Right kidney (tissue), 1 donor: ENCODE results near the gene KRTAP9-8.
"Not testable (repeated sequence)": the region's sequence is repeated elsewhere in the genome, so short reads cannot be mapped to it uniquely, and the experiment has no call there.

ENCODE experiments used
- DNase-seq: peaks from one replicate; pipeline ENCODE4 v3.0.0-alpha.2; 2016

Gene KRTAP9-8

DNA sequence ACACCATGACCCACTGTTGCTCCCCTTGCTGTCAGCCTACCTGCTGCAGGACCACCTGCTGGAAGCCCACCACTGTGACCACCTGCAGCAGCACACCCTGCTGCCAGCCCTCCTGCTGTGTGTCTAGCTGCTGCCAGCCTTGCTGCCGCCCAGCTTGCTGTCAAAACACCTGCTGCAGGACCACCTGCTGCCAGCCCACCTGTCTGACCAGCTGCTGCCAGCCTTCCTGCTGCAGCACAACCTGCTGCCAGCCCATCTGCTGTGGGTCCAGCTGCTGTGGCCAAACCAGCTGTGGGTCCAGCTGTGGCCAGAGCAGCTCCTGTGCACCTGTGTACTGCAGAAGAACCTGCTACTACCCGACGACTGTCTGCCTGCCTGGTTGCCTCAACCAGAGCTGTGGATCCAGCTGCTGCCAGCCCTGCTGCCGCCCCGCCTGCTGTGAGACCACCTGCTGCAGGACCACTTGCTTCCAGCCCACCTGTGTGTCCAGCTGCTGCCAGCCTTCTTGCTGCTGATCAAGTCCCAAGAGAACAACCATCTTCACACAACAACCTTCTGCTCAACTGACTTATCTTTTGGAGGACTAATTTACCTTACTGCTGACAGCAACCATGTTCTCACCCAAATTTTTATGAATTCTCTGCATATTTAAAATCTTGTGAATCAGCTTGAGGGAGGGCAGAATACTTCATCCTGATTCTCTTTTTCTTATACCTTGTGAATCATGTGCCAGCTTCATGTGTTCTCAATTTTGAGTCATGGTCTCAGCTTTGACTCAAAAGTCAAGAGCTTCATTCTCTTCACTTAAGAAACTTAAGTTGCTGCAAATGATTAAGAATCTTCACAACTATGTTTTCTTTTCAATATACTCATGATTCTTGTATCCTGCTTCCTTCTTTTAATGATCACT, 17.8 kb downstream of the KRTAP9-8 start, which contains the start of gene KRTAP9-9:
Gene KRTAP9-9, plus strand, starts transcription at position 4 of the 910 bp plus-strand sequence.
- not testable (repeated sequence) for DNase-seq

DNA sequence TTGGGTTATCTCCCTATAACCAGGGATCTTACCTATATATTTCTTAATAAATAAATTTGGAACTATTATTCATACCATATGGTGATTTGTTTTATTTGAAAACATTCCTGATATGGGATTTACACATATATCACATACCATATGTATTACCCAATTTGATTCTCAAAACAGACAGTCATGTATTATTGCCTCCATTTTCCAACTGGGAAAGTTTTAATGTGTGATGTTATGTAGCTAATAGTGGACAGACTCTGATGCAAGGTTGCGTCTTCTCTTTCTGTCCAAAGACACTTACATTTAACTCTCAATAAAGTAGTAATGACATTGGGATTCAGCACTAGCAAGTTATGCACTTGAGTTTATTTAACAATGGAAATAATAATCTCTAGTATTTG, 18.5 kb downstream of the KRTAP9-8 start:
- no peak for DNase-seq

DNA sequence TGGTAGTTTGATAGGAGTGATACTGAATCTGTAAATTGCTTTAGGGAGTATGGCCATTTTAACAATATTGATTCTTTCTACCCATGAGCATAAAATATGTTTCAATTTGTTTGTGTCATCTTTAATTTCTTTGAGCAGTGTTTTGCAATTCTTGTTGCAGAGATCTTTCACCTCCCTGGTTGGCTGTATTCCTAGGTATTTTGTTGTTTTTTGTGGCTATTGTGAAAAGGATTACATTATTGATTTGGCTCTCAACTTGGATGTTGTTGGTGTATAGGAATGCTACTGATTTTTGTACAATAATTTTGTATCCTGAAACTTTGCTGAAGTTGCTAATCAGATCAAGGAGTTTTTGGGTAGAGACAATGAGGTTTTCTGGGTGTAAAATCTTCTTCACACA, 20.6 kb downstream of the KRTAP9-8 start:
- DNase-seq = no peak

DNA sequence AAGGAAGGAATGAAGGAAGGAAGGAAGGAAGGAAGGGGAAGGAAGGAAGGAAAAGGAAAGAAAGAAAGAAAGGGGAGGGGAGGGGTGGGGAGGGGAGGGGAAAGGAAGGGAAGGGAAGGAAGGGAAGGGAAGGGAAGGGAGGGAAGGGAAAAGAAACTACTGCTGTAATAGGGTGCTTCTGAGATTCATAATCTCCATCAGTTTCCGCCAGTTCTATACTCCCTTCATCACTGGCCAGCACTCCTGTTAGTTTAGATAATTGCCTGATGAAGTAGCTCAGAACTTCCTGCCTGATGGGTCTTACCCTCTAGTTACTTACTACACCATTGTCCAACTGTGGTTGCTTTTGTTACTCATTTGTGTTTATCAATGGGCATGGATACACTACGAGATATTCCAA, 25.4 kb downstream of the KRTAP9-8 start:
- DNase-seq = no peak

DNA sequence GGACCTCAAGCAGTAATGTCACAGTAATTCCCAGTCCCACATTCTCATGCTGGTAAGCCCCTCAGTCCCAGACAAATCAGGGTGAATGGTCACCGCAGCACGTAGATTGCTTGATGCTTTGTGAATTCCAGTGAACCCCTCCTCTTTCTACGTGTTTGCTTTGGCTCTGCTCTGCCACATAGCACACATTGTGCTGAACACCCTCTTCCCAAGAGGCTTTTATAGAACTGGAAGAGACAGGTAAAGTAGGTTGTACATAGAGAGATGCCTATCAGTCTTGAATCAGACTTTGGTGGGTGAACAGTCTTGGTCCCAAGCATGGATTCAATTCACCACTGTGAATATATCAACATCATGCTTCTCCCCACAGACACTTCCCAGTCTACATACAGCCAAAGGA, 26.8 kb downstream of the KRTAP9-8 start:
- no peak for DNase-seq

DNA sequence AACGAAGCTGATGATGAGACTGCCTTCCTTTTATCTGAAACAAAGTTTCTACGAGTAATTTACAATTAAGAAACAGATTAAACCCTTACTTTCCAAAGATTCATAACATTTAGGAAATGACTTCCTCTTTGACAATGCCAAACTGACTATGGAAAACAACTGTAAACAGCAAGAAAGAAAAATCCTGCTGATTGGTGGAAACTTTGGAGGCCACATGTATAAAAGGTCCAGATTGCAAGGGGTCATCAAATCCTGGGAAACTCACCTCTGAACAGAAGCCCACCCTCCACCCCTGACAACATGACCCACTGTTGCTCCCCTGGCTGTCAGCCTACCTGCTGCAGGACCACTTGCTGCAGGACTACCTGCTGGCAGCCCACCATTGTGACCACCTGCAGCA, 27.3 kb downstream of the KRTAP9-8 start, which contains the start of gene KRTAP9-6:
Gene KRTAP9-6, plus strand, starts transcription at position 301 of the 400 bp plus-strand sequence. Its CDS starts 0 bp downstream, at position 301.
- no peak for DNase-seq

DNA sequence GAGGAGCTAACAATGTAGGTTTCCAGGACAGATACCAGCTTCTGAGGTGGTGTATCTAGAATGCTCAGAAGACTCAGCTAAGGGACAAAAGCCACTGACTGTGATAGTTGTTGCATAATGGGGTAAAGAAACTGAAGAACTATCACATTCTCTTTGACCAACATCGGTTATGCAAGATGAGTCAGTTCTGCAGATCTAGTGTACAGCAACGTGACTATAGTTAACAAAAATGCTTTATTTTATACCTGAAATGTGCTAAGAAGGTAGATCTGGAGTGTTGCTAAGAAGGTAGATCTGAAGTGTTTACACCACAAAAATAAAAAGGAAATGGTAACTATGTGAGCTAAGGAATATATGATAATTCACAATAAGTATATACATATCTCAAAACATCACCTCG, 29.9 kb downstream of the KRTAP9-8 start:
- DNase-seq = no peak

DNA sequence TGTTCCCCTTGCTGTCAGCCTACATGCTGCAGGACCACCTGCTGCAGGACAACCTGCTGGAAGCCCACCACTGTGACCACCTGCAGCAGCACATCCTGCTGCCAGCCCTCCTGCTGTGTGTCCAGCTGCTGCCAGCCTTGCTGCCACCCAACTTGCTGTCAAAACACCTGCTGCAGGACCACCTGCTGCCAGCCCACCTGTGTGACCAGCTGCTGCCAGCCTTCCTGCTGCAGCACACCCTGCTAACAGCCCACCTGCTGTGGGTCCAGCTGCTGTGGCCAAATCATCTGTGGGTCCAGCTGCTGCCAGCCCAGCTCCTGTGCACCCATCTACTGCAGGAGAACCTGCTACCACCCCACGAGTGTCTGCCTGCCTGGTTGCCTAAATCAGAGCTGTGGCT, 33.5 kb downstream of the KRTAP9-8 start:
- not testable (repeated sequence) for DNase-seq

DNA sequence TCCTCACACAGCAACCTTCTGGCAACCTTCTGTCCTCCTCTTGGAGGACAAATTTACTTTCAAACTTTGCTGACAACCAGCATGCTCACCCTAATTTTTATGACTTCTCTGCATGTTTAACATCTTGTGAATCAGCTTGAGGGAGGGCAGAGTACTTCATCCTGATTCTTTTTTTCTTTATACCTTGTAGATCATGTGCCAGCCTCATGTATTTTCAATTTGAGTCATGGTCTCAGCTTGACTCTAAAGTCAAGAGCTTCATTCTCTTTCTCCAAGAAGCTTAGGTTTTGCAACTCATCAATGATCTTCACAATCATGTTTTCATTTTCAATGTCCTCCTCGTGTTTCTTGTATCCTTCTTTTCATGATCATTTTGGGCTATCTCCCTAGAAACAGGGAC, 34.1 kb downstream of the KRTAP9-8 start:
- no peak for DNase-seq

DNA sequence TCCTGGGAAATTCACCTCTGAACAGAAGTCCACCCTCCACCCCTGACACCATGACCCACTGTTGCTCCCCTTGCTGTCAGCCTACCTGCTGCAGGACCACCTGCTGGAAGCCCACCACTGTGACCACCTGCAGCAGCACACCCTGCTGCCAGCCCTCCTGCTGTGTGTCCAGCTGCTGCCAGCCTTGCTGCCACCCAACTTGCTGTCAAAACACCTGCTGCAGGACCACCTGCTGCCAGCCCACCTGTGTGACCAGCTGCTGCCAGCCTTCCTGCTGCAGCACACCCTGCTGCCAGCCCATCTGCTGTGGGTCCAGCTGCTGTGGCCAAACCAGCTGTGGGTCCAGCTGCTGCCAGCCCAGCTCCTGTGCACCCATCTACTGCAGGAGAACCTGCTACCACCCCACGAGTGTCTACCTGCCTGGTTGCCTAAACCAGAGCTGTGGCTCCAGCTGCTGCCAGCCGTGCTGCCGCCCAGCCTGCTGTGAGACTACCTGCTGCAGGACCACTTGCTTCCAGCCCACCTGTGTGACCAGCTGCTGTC, 37.9 kb downstream of the KRTAP9-8 start, which contains the start of gene KRTAP9-7:
Gene KRTAP9-7, plus strand, starts transcription at position 51 of the 543 bp plus-strand sequence. Its CDS starts 0 bp downstream, at position 51.
- not testable (repeated sequence) for DNase-seq

DNA sequence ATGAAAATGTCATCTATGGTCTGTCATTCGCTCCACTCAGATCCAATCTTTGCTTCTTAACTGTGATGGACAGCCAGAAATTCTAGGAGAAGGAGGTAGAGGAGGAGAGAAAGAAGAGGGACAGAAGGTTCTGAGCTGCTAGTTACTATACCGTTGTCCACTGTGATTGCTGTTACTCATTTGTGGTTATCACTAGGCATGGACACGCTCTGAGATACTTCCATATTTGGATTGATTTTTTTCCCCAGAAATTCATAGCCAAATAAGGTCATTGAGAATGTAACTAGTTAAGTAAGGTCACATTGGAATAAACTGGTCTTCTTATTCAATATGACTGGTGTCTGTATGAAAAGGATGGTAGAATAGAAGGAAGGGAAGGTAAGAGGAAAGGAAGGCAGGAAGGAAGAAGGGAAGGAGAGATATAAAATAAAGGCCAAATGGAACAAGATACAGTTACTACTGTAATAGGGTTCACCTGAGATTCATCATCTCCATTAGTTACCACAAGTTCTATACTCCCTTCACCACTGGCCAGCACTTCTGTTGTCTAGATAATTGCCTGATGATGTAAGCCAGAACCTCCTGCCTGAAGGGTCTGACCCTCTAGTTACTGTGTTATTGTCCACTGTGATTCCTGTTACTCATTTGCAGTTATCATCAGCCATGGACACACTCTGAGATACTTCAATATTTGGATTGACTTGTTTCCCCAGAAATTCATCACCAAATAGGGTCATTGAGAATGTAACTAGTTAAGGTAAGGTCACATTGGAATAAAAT, 40.6 kb downstream of the KRTAP9-8 start:
- no peak for DNase-seq

DNA sequence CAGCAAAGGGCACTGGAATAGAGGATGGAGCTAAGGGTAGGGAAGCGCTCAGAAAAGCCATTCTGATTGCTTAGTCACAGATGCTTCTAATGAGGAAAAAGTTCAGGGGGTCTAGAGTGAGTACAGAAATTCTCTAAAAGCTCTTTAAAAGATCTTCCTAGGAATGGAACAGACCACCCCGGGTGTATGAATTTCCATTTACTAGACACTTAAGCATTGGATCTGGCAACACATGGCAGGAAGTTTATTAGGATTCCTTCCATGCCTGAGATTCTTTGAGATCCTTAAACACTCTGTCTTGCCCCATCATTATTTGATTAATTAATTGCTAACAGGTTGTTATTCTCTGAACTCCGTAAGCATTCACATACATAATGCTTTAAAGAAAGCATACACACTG, 46.2 kb downstream of the KRTAP9-8 start:
- DNase-seq = no peak

DNA sequence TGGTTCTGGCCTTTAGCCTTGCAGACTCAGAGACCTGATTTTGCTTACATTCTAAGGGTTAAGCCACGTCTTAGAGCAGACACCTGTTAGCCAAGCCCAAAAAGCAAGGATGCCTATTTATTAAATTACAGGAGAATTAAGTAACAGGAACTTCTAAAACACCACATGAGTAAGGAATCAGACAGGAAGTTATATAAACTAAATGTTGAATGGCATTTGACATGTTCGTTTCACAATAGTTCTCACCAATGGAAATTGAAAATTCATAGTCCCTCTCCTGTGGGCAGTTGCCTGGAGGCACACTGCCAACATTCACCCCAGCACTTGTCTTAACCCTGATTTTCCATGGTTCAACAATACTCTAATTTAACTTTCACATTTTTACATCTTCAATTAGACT, 46.7 kb downstream of the KRTAP9-8 start:
- DNase-seq = no peak

DNA sequence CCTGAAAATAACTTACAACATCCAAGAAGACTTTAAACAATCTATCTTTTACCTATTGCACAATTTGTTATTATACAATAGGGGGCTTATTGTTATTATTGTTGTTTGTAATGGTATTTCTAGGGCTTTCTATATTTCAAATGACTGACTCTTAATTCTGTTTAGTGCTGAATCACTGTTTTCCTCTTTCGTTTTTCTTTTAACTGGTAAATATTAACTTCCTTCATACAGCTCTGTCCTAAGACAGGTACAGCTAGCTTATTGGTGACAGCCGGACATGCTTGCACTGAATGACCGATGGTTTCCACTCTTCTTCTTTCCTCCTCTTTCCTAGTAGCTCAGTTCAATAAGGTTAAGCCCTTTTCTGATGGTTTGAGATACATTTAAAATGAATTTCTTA, 49.3 kb downstream of the KRTAP9-8 start:
- DNase-seq = no peak
